Activated naive CD8-positive, alpha-beta T cell treated with anti-CD3 and anti-CD28 coated beads, Interleukin-2, amount 50 U/mL, for 24 hours (primary cell): ENCODE data around the gene SUPT4H1.
"Not testable (repeated sequence)": the region's sequence is repeated elsewhere in the genome, so short reads cannot be mapped to it uniquely, and the experiment has no call there.

Experiments used
- ATAC-seq: fragments of 150-1000 bp; cut with Tn5 transposase; one replicate; pipeline ENCODE4 v1.10.0; 2021
- DNase-seq: peaks from one replicate; pipeline ENCODE4 v3.0.0; 2021
- H3K27ac Mint-ChIP-seq: one replicate; pipeline ENCODE4 v1.8.0; 2021; ENCODE audit warnings: mild to moderate bottlenecking, mixed read lengths
- H3K27me3 Mint-ChIP-seq: one replicate; pipeline ENCODE4 v1.8.0; 2021; ENCODE audit warnings: mixed read lengths
- H3K36me3 Mint-ChIP-seq: one replicate; pipeline ENCODE4 v1.8.0; 2021; ENCODE audit warnings: low read depth, mixed read lengths
- H3K4me1 Mint-ChIP-seq: one replicate; pipeline ENCODE4 v1.8.0; 2021; ENCODE audit warnings: mixed read lengths
- H3K4me3 Mint-ChIP-seq: one replicate; pipeline ENCODE4 v1.8.0; 2021; ENCODE audit warnings: mild to moderate bottlenecking, moderate library complexity, mixed read lengths
- H3K9me3 Mint-ChIP-seq: one replicate; pipeline ENCODE4 v1.8.0; 2021; ENCODE audit warnings: mixed read lengths

SUPT4H1 gene

GRCh38 chr17:58351831-58352595 is at the start of gene SUPT4H1:
SUPT4H1 (minus strand) TSS chr17:58352201; CDS start chr17:58352135, 66 bp downstream.
- peak within 1 kb of the TSS; percentile 97 for H3K27ac Mint-ChIP-seq
- H3K9me3 Mint-ChIP-seq = no peaks in the 10 kb centered on the region
- peaks cover 56% of the 10 kb centered on the region for H3K4me1 Mint-ChIP-seq
- peak within 1 kb of the TSS; percentile 98 for H3K4me3 Mint-ChIP-seq
- peaks cover 45% of the 10 kb centered on the region for H3K36me3 Mint-ChIP-seq
- peak; percentile 92 for DNase-seq
- peak; percentile 93 for ATAC-seq
- no peaks in the 10 kb centered on the region for H3K27me3 Mint-ChIP-seq

DNA sequence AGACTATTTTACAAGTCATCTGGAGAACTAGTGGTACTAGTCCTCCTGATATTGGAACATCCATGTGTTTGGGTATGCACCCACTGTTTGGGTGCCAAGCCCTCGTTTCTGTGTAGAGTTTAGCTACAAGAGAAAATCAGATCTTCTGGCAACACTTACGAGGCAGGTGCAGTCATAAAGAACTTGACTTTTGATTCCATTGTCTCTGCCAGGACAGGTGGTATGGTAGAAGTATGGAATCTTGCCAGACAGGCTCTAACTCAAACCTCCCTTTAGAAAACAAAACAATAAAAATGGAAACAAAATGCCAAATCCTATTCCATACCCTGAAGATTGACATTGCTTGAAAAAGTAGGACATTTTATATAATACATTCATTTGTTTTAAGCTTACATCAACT is 49.3 kb upstream of the SUPT4H1 start:
- Mint-ChIP-seq H3K27me3 (no peaks in the 10 kb centered on the region), H3K4me3 (no peak overlapping the region), H3K4me1 (peaks cover 39% of the 10 kb centered on the region), H3K9me3 (no peaks in the 10 kb centered on the region), H3K27ac (peak overlapping the region; percentile 3), H3K36me3 (no peaks in the 10 kb centered on the region)
- ATAC-seq (no peak), DNase-seq (no peak)

- Mint-ChIP-seq H3K27ac (peak overlapping the region; percentile 3), H3K4me1 (peaks cover 39% of the 10 kb centered on the region)
These were observed 48.8 kb upstream of the SUPT4H1 start for GRCh38 chr17:58400826-58401225.

DNA sequence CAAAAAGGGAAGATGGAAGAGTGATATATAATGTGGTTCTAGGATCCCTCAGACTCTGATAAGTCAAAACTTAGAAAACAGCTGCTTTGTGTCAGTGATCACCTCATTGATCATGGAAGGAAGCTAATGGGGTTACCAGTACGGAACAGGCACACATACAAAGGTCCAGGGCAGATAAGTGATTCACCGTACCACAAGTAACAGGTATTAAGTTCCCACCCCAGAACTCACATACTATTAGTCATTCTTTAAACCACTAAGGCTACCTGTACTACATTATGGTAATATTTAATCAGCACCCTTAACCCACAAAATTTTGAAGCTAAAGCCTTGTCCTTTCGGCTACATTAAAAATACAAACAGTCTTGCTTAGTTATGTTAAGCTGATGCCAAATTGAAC is 48.0 kb upstream of the SUPT4H1 start:
- H3K4me1 Mint-ChIP-seq = peaks cover 36% of the 10 kb centered on the region
- no peaks in the 10 kb centered on the region for H3K36me3 Mint-ChIP-seq
- no peaks in the 10 kb centered on the region for H3K9me3 Mint-ChIP-seq
- no peak overlapping the region for H3K27ac Mint-ChIP-seq
- ATAC-seq (peak; percentile 75), DNase-seq (no peak)
- no peaks in the 10 kb centered on the region for H3K27me3 Mint-ChIP-seq
- H3K4me3 Mint-ChIP-seq = no peak overlapping the region

More at GRCh38 chr17:58400826-58401225, 48.8 kb upstream of the SUPT4H1 start:
- ATAC-seq (no peak), DNase-seq (no peak)
- Mint-ChIP-seq H3K27me3 (no peaks in the 10 kb centered on the region), H3K4me3 (no peak overlapping the region), H3K9me3 (no peaks in the 10 kb centered on the region), H3K36me3 (no peaks in the 10 kb centered on the region)

- peaks cover 36% of the 10 kb centered on the region for H3K4me1 Mint-ChIP-seq
- H3K36me3 Mint-ChIP-seq = no peaks in the 10 kb centered on the region
- ATAC-seq (no peak), DNase-seq (no peak)
- no peak overlapping the region for H3K4me3 Mint-ChIP-seq
- no peaks in the 10 kb centered on the region for H3K9me3 Mint-ChIP-seq
- H3K27ac Mint-ChIP-seq = no peak overlapping the region
- H3K27me3 Mint-ChIP-seq = no peaks in the 10 kb centered on the region
These were observed 46.7 kb upstream of the SUPT4H1 start for GRCh38 chr17:58398574-58399266.

DNA sequence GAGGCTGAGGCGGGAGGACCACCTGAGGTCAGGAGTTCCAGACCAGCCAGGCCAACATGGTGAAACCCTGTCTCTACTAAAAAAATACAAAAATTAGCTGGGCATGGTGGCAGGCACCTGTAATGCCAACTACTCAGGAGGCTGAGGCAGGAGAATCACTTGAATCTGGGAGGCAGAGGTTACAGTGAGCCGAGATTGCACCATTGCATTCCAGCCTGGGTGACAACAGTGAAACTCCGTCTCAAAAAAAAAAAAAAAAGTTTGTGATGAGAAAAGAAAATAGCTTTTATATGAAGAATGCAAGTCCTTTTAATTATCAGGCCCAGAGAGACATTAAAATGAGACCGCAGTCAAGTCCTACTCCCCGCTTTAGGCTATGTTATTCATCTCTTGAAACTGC is 45.4 kb upstream of the SUPT4H1 start:
- not testable (repeated sequence) for DNase-seq, H3K4me3 Mint-ChIP-seq, H3K27me3 Mint-ChIP-seq, H3K36me3 Mint-ChIP-seq, H3K9me3 Mint-ChIP-seq, ATAC-seq, H3K27ac Mint-ChIP-seq
- H3K4me1 Mint-ChIP-seq = peaks cover 26% of the 10 kb centered on the region

DNA sequence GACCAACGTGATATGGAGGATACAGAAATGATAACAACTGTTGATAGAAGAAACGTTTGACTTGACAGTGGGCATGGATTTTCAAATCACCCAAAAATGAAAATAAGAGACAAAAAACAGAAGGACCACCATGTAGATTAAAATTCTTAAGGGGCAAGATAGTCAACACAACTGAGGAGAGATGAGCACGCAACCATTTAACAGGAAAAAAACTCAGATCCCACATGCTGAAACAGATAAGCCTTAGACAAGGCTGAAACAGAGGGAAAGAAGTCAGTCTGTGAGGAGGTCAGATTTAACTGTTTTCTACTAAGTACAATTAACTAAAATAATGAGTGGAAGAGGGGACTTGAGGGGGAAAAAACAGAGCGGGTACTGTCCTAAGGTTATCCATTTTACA is 44.2 kb upstream of the SUPT4H1 start:
- H3K27ac Mint-ChIP-seq = no peak overlapping the region
- peaks cover 14% of the 10 kb centered on the region for H3K4me1 Mint-ChIP-seq
- H3K27me3 Mint-ChIP-seq = no peaks in the 10 kb centered on the region
- no peak overlapping the region for H3K4me3 Mint-ChIP-seq
- H3K36me3 Mint-ChIP-seq = no peaks in the 10 kb centered on the region
- DNase-seq = no peak
- H3K9me3 Mint-ChIP-seq = no peaks in the 10 kb centered on the region
- no peak for ATAC-seq

GRCh38 chr17:58394534-58395223 is 42.7 kb upstream of the SUPT4H1 start:
- DNase-seq (no peak), ATAC-seq (no peak)
- no peaks in the 10 kb centered on the region for H3K36me3 Mint-ChIP-seq
- no peak overlapping the region for H3K4me3 Mint-ChIP-seq
- peaks cover under 1% of the 10 kb centered on the region for H3K4me1 Mint-ChIP-seq
- no peaks in the 10 kb centered on the region for H3K9me3 Mint-ChIP-seq
- no peaks in the 10 kb centered on the region for H3K27me3 Mint-ChIP-seq
- no peak overlapping the region for H3K27ac Mint-ChIP-seq

GRCh38 chr17:58391302-58391984 is 39.4 kb upstream of the SUPT4H1 start:
- Mint-ChIP-seq H3K27ac (no peak overlapping the region), H3K36me3 (no peaks in the 10 kb centered on the region)

DNA sequence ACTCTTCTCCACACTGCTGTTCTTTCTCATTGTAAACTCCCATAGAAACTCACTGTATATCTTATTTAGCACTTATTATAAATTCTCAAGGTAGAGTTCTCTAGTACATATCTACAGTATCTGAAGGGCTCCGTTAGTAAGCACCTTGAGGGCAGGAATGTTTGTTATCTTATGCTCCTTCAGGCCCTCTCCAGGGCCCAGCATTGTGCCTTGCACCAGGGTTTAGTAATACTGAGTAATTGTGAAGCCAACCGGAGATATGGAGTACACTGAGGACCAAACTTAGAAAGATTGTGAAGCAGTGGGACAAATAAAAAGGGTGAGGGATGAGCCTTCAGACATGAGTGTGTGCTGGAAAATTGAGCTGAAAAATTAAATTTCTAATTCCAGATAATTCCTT is 38.9 kb upstream of the SUPT4H1 start:
- H3K9me3 Mint-ChIP-seq = no peaks in the 10 kb centered on the region
- ATAC-seq (no peak), DNase-seq (no peak)
- H3K4me1 Mint-ChIP-seq = peaks cover 20% of the 10 kb centered on the region
- no peaks in the 10 kb centered on the region for H3K27me3 Mint-ChIP-seq
- H3K27ac Mint-ChIP-seq = no peak overlapping the region
- no peak overlapping the region for H3K4me3 Mint-ChIP-seq
- no peaks in the 10 kb centered on the region for H3K36me3 Mint-ChIP-seq

More at GRCh38 chr17:58391302-58391984, 39.4 kb upstream of the SUPT4H1 start:
- Mint-ChIP-seq H3K27me3 (no peaks in the 10 kb centered on the region), H3K9me3 (no peaks in the 10 kb centered on the region), H3K4me3 (no peak overlapping the region), H3K4me1 (peaks cover 20% of the 10 kb centered on the region)
- DNase-seq (no peak), ATAC-seq (no peak)

GRCh38 chr17:58388302-58389190 is 36.5 kb upstream of the SUPT4H1 start:
- peak overlapping the region; percentile 56 for H3K27ac Mint-ChIP-seq
- DNase-seq (no peak), ATAC-seq (no peak)
- no peak overlapping the region for H3K4me3 Mint-ChIP-seq
- H3K27me3 Mint-ChIP-seq = no peaks in the 10 kb centered on the region
- H3K9me3 Mint-ChIP-seq = no peaks in the 10 kb centered on the region
- H3K4me1 Mint-ChIP-seq = peaks cover 20% of the 10 kb centered on the region
- no peaks in the 10 kb centered on the region for H3K36me3 Mint-ChIP-seq

DNA sequence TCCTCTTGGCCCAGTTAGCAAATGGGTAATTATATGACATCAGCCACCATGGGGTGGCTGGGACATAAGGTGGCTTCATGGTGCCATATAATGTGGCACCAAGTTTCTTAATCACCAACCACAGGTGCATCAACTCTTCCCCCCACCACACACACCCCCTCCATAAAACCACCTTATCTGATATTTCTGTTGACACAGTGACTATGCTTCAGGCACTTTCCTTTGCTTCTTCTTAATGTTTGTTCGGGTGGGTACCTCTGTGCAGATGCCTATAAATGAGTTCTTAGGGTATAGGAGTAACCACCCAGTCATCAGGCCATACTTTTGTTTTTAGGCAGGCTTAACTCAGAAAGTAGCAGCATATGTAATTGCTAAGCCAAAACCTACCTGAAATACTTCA is 35.8 kb upstream of the SUPT4H1 start:
- DNase-seq (no peak), ATAC-seq (peak; percentile 93)
- Mint-ChIP-seq H3K4me3 (no peak overlapping the region), H3K36me3 (no peaks in the 10 kb centered on the region), H3K4me1 (peaks cover 23% of the 10 kb centered on the region), H3K27ac (peak overlapping the region; percentile 56), H3K27me3 (no peaks in the 10 kb centered on the region), H3K9me3 (no peaks in the 10 kb centered on the region)

- DNase-seq = no peak
- Mint-ChIP-seq H3K27me3 (no peaks in the 10 kb centered on the region), H3K9me3 (no peaks in the 10 kb centered on the region), H3K4me1 (peaks cover 34% of the 10 kb centered on the region), H3K4me3 (no peak overlapping the region), H3K36me3 (peaks cover 3% of the 10 kb centered on the region), H3K27ac (no peak overlapping the region)
- no peak for ATAC-seq
These were observed 34.7 kb upstream of the SUPT4H1 start for GRCh38 chr17:58386708-58387107.
